ENCODE measurements around the gene SPTB.

GRCh38 chr14:64875350-64875749 is 4.4 kb downstream of the SPTB start:
- TF ChIP-seq POLR2A (IDR thresholded peaks at IDR 0.05; ENCODE audit: low read depth, low read length) (no peak), NRF1 (conservative IDR thresholded peaks at IDR 0.05; ENCODE audit: low read depth, low read length) (no peak), POLR2AphosphoS5 (IDR thresholded peaks at IDR 0.05; ENCODE audit: low read length) (no peak), RCOR1 (conservative IDR thresholded peaks at IDR 0.05; ENCODE audit: low read depth, low read length) (no peak), CTCF (IDR thresholded peaks at IDR 0.05 in 2 of 3, conservative IDR thresholded peaks at IDR 0.05 in 1 of 3; ENCODE audit: control insufficient read depth in 2 of 3, extremely low read depth in 1 of 3, insufficient read depth in 1 of 3, low read depth in 3 of 3, low read length in 3 of 3) (no peak), EZH2 (IDR thresholded peaks at IDR 0.05; ENCODE audit: borderline replicate concordance, control insufficient read depth, low read depth, low read length) (no peak), TAF1 (IDR thresholded peaks at IDR 0.05; ENCODE audit: borderline replicate concordance, low read depth, low read length) (no peak), NFYB (IDR thresholded peaks at IDR 0.05; ENCODE audit: insufficient read depth, low read depth, low read length) (no peak), USF2 (IDR thresholded peaks at IDR 0.05; ENCODE audit: borderline replicate concordance, low read depth, low read length) (no peak), GABPA (IDR thresholded peaks at IDR 0.05; ENCODE audit: low read depth) (no peak), NFYA (IDR thresholded peaks at IDR 0.05; ENCODE audit: borderline replicate concordance, low read depth, low read length) (no peak)
